Neuronal stem cell (in vitro differentiated cells): Measurements from ENCODE around the gene DOCK3.
A peak's percentile ranks its signal among the peaks of the same experiment; 100 is the strongest.

ENCODE experiments used
- DNase-seq: peaks from one replicate; pipeline ENCODE4 v3.0.0-alpha.2; 2013; ENCODE audit warnings: low spot score
- H2AFZ ChIP-seq: one replicate; pipeline ENCODE4 v1.6.1; 2013; ENCODE audit warnings: mild to moderate bottlenecking, low read length, inconsistent platforms
- H2AK5ac ChIP-seq: 2 replicates; pipeline ENCODE4 v1.6.1; 2013; ENCODE audit warnings: low read depth, mild to moderate bottlenecking, inconsistent platforms, low read length, moderate library complexity, mixed read lengths
- H2BK120ac ChIP-seq: 2 replicates; pipeline ENCODE4 v1.6.1; 2013; ENCODE audit warnings: low read depth, mild to moderate bottlenecking, inconsistent platforms, low read length, moderate library complexity, mixed read lengths
- H2BK12ac ChIP-seq: one replicate; pipeline ENCODE4 v1.6.1; 2013; ENCODE audit warnings: low read length, inconsistent platforms
- H2BK15ac ChIP-seq: 2 replicates; pipeline ENCODE4 v1.6.1; 2013; ENCODE audit warnings: mild to moderate bottlenecking, low read length, inconsistent platforms, mixed read lengths
- H2BK5ac ChIP-seq: one replicate; pipeline ENCODE4 v1.6.1; 2013; ENCODE audit warnings: inconsistent platforms, mild to moderate bottlenecking, low read length, moderate library complexity
- H3K14ac ChIP-seq: one replicate; pipeline ENCODE4 v1.6.1; 2013; ENCODE audit warnings: low read length, inconsistent platforms
- H3K18ac ChIP-seq: 2 replicates; pipeline ENCODE4 v1.6.1; 2013; ENCODE audit warnings: low read length, inconsistent platforms
- H3K23ac ChIP-seq: 2 replicates; pipeline ENCODE4 v1.6.1; 2013; ENCODE audit warnings: low read depth, mild to moderate bottlenecking, mixed read lengths, low read length, inconsistent platforms; ENCODE audit not compliant: poor library complexity
- H3K27ac ChIP-seq: replicated peaks from 3 replicates; pipeline ENCODE4 v1.5.1; 2013; ENCODE audit warnings: low read length, inconsistent platforms
- H3K27me3 ChIP-seq, 3 experiments: 2 replicates each; pipeline ENCODE4 v1.6.1; 2013; ENCODE audit warnings: low read length in 3 of 3, mild to moderate bottlenecking in 2 of 3, inconsistent platforms in 1 of 3, low read depth in 1 of 3, mixed read lengths in 1 of 3, moderate library complexity in 1 of 3; ENCODE audit not compliant: control insufficient read depth in 3 of 3, insufficient read depth in 3 of 3
- H3K36me3 ChIP-seq, 2 donors: replicated peaks in 1 of 2; 2 replicates each; pipeline ENCODE4 v1.6.1; 2013; ENCODE audit warnings: low read length in 2 of 2; ENCODE audit not compliant: control insufficient read depth in 2 of 2, insufficient read depth in 2 of 2
- H3K4ac ChIP-seq: 2 replicates; pipeline ENCODE4 v1.6.1; 2013; ENCODE audit warnings: inconsistent platforms, mild to moderate bottlenecking, low read length, moderate library complexity
- H3K4me1 ChIP-seq, 2 donors: 1 replicate in 1 of 2; 2 replicates in 1 of 2; pipeline ENCODE4 v1.6.1; 2013; ENCODE audit warnings: low read length in 2 of 2, low read depth in 1 of 2; ENCODE audit not compliant: control insufficient read depth in 2 of 2, insufficient read depth in 1 of 2
- H3K4me2 ChIP-seq: one replicate; pipeline ENCODE4 v1.6.1; 2013; ENCODE audit warnings: mild to moderate bottlenecking, low read length, inconsistent platforms; ENCODE audit not compliant: insufficient read depth, poor library complexity, severe bottlenecking
- H3K4me3 ChIP-seq, 2 donors: 2 replicates each; pipeline ENCODE4 v1.5.1; 2013; ENCODE audit warnings: low read length in 2 of 2, mild to moderate bottlenecking in 2 of 2, inconsistent platforms in 1 of 2, moderate library complexity in 1 of 2
- H3K79me1 ChIP-seq: one replicate; pipeline ENCODE4 v1.6.1; 2013; ENCODE audit warnings: low read depth, mild to moderate bottlenecking, inconsistent platforms, low read length, moderate library complexity
- H3K9ac ChIP-seq: one replicate; pipeline ENCODE4 v1.6.1; 2013; ENCODE audit warnings: mild to moderate bottlenecking, low read depth, low read length, inconsistent platforms; ENCODE audit not compliant: poor library complexity
- H3K9me3 ChIP-seq, 2 donors: replicated peaks in 1 of 2; 2 replicates each; pipeline versions ENCODE3 to v1.6.1; 2013; ENCODE audit warnings: low read length in 2 of 2, mild to moderate bottlenecking in 2 of 2, inconsistent platforms in 1 of 2, low read depth in 1 of 2, mixed read lengths in 1 of 2, moderate library complexity in 1 of 2; ENCODE audit not compliant: control insufficient read depth in 2 of 2, insufficient read depth in 1 of 2
- H4K8ac ChIP-seq: one replicate; pipeline ENCODE4 v1.6.1; 2013; ENCODE audit warnings: low read depth, mild to moderate bottlenecking, inconsistent platforms, low read length, moderate library complexity
- H4K91ac ChIP-seq: one replicate; pipeline ENCODE4 v1.6.1; 2013; ENCODE audit warnings: low read length, low read depth, mild to moderate bottlenecking, inconsistent platforms; ENCODE audit not compliant: poor library complexity
- WGBS, 2 donors: extraction: QIAGEN DNeasy Blood & Tissue Kit; methylation state at CpG; one replicate each; pipeline ENCODE4 v1.1.7; 2013; ENCODE audit warnings: missing lambda C conversion rate in 2 of 2, mixed read lengths in 1 of 2; ENCODE audit not compliant: insufficient read length in 2 of 2, insufficient replicate concordance in 1 of 2; ENCODE audit errors: extremely low coverage in 2 of 2; 5-methylcytosine and 5-hydroxymethylcytosine counted together

DOCK3 gene

DNA sequence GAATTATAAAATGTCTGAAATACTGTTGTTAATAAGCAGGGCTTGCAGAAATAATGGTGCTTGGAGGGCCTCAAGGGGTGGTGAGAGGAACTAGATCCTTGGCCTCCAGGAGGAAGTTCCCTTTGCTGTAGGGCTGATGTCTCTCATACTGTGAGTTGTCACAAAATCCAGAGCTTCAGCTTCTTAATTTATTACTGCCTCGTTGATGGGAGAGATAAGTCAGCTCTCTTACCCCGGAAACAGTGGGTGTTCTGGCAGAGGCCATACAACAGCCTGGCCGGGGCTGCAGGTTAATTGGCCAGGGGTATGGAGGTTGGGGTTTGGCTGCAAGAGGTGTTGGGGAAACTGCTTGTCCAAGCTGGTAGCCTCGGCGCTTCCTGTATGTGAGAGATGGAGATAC lies 42.3 kb upstream of the DOCK3 start:
- Histone ChIP-seq H3K4me2 (no peak overlapping the region), H3K4me3 (no peak overlapping the region), H4K91ac (no peak overlapping the region), H2BK12ac (no peak overlapping the region), H3K14ac (no peak overlapping the region), H3K79me1 (peaks cover 12% of the 10 kb centered on the region), H2AFZ (no peak overlapping the region), H2BK5ac (no peak overlapping the region), H3K18ac (peak overlapping the region; percentile 50), H3K4ac (no peak overlapping the region), H4K8ac (no peak overlapping the region), H3K9me3 (no peaks in the 10 kb centered on the region), H3K9ac (no peak overlapping the region), H2AK5ac (no peak overlapping the region), H3K4me1 (peaks cover 0 to 14% of the 10 kb centered on the region in 2 donors), H3K27ac (no peak overlapping the region), H3K36me3 (peaks cover 0 to 5% of the 10 kb centered on the region in 2 donors), H3K27me3 (no peaks in the 10 kb centered on the region), H2BK15ac (no peak overlapping the region), H3K23ac (no peak overlapping the region), H2BK120ac (no peak overlapping the region)
- DNase-seq = no peak
- WGBS, 2 donors = no CpG with 5 or more reads among the region's 5 CpGs

DNA sequence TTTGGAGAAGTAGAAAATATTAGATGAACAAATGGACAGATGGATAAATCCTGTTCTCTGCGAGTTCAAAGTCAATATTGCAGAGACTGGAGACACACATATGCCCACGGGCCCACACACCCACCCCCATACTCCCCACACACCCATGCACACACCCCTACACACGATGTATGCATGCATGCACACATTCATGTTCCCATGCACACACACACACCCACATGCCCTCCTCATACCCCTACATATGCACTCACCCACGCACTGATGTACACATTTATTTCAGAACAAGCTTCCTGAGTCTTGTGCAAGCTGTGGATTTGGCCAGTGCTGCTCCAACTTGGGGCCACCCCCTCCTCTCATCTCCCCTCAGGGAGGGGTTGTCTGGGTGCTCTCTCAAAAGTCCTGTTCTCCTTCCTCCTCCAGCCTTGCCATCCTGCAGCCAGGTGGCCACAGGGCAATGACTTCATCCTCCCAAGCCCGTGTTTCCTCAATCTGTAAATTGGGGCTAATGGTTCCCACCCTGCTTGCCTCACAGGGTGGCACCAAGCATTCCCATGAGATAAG lies 41.4 kb upstream of the DOCK3 start:
- no peak overlapping the region for H2BK5ac ChIP-seq
- H3K4me1 ChIP-seq = peaks cover 0 to 12% of the 10 kb centered on the region in 2 donors
- no peak overlapping the region for H2BK15ac ChIP-seq
- H3K4me3 ChIP-seq = no peak overlapping the region
- H3K9ac ChIP-seq = peak overlapping the region; percentile 7
- no CpG with 5 or more reads among the region's 5 CpGs for WGBS, 2 donors
- H3K79me1 ChIP-seq = peaks cover 15% of the 10 kb centered on the region
- H2AFZ ChIP-seq = no peak overlapping the region
- H4K91ac ChIP-seq = peak overlapping the region; percentile 14
- H2AK5ac ChIP-seq = no peak overlapping the region
- peak overlapping the region; percentile 1 for H2BK12ac ChIP-seq
- no peak overlapping the region for H3K4me2 ChIP-seq
- peak overlapping the region; percentile 39 for H3K18ac ChIP-seq
- DNase-seq = no peak
- no peaks in the 10 kb centered on the region for H3K27me3 ChIP-seq
- no peak overlapping the region for H2BK120ac ChIP-seq
- peak overlapping the region; percentile 22 for H3K14ac ChIP-seq
- H3K9me3 ChIP-seq = no peaks in the 10 kb centered on the region
- peaks cover 0 to 5% of the 10 kb centered on the region in 2 donors for H3K36me3 ChIP-seq
- H3K23ac ChIP-seq = no peak overlapping the region
- no peak overlapping the region for H3K4ac ChIP-seq
- no peak overlapping the region for H3K27ac ChIP-seq
- H4K8ac ChIP-seq = no peak overlapping the region

DNA sequence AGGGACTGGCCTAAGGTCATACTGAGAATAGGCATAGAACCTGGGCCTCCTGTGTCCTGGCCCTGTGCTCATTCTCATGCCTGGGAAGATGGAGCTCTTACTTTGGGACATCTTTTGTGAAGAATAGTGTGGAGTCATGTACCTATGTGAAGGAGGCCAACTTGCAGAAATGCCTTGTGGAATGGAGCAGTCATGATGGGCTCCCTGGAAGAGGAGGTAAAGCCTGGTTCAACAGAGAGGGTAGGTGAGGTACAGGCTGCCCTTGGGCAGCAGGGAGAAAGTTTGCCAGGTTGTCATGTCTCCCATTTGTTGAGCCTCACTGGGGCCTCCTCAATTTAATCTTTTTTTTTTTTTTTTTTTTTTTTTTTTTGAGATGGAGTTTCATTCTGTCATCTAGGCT lies 39.7 kb upstream of the DOCK3 start:
- no peak overlapping the region for H3K27ac ChIP-seq
- no peak overlapping the region for H3K4me3 ChIP-seq
- no peak overlapping the region for H4K8ac ChIP-seq
- H4K91ac ChIP-seq = no peak overlapping the region
- no peaks in the 10 kb centered on the region for H3K9me3 ChIP-seq
- no peak overlapping the region for H3K9ac ChIP-seq
- peaks cover 0 to 16% of the 10 kb centered on the region in 2 donors for H3K4me1 ChIP-seq
- H2AFZ ChIP-seq = no peak overlapping the region
- no peak overlapping the region for H3K18ac ChIP-seq
- no peak overlapping the region for H2BK5ac ChIP-seq
- no peak for DNase-seq
- H3K14ac ChIP-seq = no peak overlapping the region
- no peak overlapping the region for H3K4ac ChIP-seq
- H3K27me3 ChIP-seq = no peaks in the 10 kb centered on the region
- peaks cover 0 to 8% of the 10 kb centered on the region in 2 donors for H3K36me3 ChIP-seq
- H3K79me1 ChIP-seq = peaks cover 15% of the 10 kb centered on the region
- H3K4me2 ChIP-seq = no peak overlapping the region
- H3K23ac ChIP-seq = no peak overlapping the region
- H2BK120ac ChIP-seq = no peak overlapping the region
- no peak overlapping the region for H2AK5ac ChIP-seq
- no peak overlapping the region for H2BK12ac ChIP-seq
- H2BK15ac ChIP-seq = no peak overlapping the region

DNA sequence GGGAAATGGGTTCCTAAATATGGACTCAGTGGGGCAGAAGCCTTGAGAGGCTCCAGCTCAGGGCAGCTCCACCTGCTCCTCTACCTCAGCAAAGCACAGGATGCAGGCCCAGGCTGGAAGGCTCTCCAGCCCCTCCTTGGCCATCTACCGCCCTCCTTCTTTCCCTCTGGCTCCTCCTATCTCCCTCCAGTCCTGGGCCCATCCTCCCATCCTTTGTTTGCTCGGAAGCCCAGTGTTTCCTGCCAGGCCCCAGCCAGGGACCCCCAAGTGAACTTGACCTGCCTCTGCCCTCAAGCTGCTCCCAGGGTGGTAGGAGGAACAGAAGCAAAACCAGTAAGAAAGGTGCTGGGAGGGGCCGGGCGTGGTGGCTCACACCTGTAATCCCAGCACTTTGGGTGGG lies 37.7 kb upstream of the DOCK3 start:
- H4K8ac ChIP-seq = no peak overlapping the region
- H3K4me2 ChIP-seq = no peak overlapping the region
- no peak overlapping the region for H2BK15ac ChIP-seq
- peaks cover 0 to 13% of the 10 kb centered on the region in 2 donors for H3K4me1 ChIP-seq
- H3K79me1 ChIP-seq = peaks cover 15% of the 10 kb centered on the region
- no peak for DNase-seq
- H3K9me3 ChIP-seq = no peaks in the 10 kb centered on the region
- no peak overlapping the region for H4K91ac ChIP-seq
- no peaks in the 10 kb centered on the region for H3K27me3 ChIP-seq
- H3K14ac ChIP-seq = no peak overlapping the region
- no CpG with 5 or more reads among the region's 4 CpGs for WGBS, 2 donors
- H3K36me3 ChIP-seq = peaks cover 0 to 8% of the 10 kb centered on the region in 2 donors
- H3K4ac ChIP-seq = no peak overlapping the region
- H3K4me3 ChIP-seq = no peak overlapping the region
- peak overlapping the region; percentile 4 for H3K18ac ChIP-seq
- H2AFZ ChIP-seq = no peak overlapping the region
- no peak overlapping the region for H3K27ac ChIP-seq
- H2AK5ac ChIP-seq = no peak overlapping the region
- H3K23ac ChIP-seq = no peak overlapping the region
- H2BK12ac ChIP-seq = no peak overlapping the region
- H2BK5ac ChIP-seq = no peak overlapping the region
- H3K9ac ChIP-seq = no peak overlapping the region
- H2BK120ac ChIP-seq = no peak overlapping the region
